ENCODE measurements around the gene MOSPD2. TPM values are rescaled to one million over a fixed set of nuclear protein-coding genes. Genes with fewer than 3 reads are reported as not detected.
A peak's percentile ranks its signal among the peaks of the same experiment; 100 is the strongest.

MOSPD2 gene
- 10 to 100 TPM; 20.2 to 33.4 (median 31.6) TPM for total RNA-seq

DNA sequence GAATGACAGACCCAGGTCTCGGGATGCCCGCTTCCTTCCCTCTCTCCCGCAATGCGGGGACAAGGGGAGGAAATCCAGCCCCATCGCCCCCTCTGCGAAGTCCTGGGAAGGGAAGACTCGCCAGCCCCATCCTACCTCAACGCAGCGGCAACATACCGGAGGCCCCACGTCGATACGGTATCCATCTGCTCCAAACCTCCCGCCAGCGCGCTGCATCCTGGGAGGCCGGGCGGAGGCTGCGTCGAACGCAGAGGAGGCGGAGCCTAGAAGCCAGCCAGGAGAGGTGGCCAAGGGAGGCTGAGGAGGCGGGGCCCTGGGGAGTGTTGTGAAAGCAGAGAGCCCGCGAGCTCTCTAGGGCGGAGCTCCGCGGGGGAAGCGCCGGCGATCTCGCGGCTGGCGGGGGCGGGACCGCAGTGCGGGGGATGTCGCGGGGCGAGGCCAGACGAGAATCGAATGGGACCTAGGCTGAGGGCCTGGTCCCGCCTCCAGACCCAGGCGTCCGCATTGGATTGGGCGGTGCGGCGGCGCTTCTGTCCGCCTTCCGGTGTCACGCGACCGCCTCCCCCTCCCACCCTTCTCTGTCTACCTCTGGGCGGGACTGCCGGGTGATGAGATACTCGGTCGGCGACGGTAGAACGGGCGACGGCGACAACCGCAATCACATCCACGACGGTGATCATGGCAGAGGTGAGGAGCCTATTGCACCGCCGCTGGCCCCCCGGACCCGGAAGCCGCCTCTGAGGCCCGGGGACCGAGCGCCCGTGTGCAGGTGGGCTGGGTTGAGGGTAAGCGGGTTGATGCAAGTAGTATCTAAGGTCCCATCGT, at the start of gene MOSPD2, which contains the start of gene FANCB:
Gene MOSPD2, plus strand, starts transcription at position 571 of the 825 bp plus-strand sequence. Its CDS starts 108 bp downstream, at position 679.
Gene FANCB, minus strand, starts transcription at position 219 of the 825 bp plus-strand sequence. CDS start 7,559 bp downstream, outside the sequence.
- Histone ChIP-seq H3K4me3 (peak within 1 kb of the TSS; percentile 45 to 83 (median 56)), H3K27me3 (no peaks in the 10 kb centered on the region), H3K27ac (peak within 1 kb of the TSS; percentile 81 to 95 (median 90)), H3K9me3 (no peaks in the 10 kb centered on the region), H3K4me1 (peaks cover 0 to 16% (median 0%) of the 10 kb centered on the region in 4 donors), H3K36me3 (no peaks in the 10 kb centered on the region)
- DNase-seq (ENCODE audit: low spot score in 2 of 2) = peak; percentile 80 to 81
- 8 to 41% methylated on average over 9 to 77 of the region's 78 CpGs for WGBS, 2 donors
- peak; percentile 26 to 43 for TF ChIP-seq POLR2A (IDR thresholded peaks at IDR 0.05)
- TF ChIP-seq EP300 (IDR thresholded peaks at IDR 0.05) = peak; percentile 65 to 74
- TF ChIP-seq, protein P1, sequence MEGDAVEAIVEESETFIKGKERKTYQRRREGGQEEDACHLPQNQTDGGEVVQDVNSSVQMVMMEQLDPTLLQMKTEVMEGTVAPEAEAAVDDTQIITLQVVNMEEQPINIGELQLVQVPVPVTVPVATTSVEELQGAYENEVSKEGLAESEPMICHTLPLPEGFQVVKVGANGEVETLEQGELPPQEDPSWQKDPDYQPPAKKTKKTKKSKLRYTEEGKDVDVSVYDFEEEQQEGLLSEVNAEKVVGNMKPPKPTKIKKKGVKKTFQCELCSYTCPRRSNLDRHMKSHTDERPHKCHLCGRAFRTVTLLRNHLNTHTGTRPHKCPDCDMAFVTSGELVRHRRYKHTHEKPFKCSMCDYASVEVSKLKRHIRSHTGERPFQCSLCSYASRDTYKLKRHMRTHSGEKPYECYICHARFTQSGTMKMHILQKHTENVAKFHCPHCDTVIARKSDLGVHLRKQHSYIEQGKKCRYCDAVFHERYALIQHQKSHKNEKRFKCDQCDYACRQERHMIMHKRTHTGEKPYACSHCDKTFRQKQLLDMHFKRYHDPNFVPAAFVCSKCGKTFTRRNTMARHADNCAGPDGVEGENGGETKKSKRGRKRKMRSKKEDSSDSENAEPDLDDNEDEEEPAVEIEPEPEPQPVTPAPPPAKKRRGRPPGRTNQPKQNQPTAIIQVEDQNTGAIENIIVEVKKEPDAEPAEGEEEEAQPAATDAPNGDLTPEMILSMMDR (IDR thresholded peaks at IDR 0.05) = no peak

DNA sequence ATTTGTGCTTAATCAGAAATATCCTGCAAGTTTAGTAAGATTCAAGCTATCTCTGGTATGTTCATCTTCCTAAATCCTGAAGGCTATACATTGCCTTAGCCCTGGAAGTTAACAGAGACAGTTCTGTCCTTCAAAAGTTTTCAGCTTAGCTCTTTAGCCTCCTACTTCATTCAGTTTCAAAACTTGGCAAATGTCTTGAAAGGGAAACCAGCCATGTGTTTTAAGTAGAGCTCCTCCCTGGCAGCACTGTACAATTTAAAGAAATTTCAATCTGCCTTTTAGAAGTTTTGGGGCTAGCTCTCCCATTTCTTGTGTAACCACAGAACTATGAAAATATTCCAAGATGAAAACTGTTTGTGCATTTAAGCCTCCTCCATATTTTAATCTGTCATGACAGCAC, 47.4 kb upstream of the MOSPD2 start:
- no peak overlapping the region for H3K27ac ChIP-seq
- TF ChIP-seq EP300 (IDR thresholded peaks at IDR 0.05) (no peak), POLR2A (IDR thresholded peaks at IDR 0.05) (no peak)
- TF ChIP-seq, protein P1 (IDR thresholded peaks at IDR 0.05) = no peak
- no peaks in the 10 kb centered on the region for H3K4me1 ChIP-seq

DNA sequence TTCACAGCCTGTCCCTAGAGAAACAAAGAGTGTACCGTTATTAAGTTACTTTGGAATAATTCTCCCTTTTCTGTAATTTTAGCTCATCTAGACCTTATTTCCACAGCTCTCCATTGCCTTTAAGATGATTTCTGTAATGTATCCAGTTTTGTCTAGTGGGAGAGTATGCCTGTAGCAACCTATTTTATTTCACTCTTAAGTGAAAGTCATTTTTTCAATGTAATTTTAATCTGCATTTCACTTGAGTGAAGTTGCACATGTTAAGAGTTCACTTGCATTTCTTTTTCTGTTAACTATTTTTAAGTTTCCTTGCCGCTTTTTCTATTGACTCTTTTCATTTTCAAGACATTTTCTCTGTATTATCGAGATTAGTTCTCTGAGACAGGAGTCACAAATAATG, 46.9 kb upstream of the MOSPD2 start:
- WGBS, 2 donors = 61 to 65% methylated on average over 3 of the region's 3 CpGs
- Histone ChIP-seq H3K27me3 (no peaks in the 10 kb centered on the region), H3K4me3 (no peak overlapping the region), H3K9me3 (no peaks in the 10 kb centered on the region), H3K36me3 (no peaks in the 10 kb centered on the region), H3K4me1 (no peaks in the 10 kb centered on the region), H3K27ac (no peak overlapping the region)
- DNase-seq (ENCODE audit: low spot score in 2 of 2) = no peak
- TF ChIP-seq EP300 (IDR thresholded peaks at IDR 0.05) (no peak), POLR2A (IDR thresholded peaks at IDR 0.05) (no peak)
- TF ChIP-seq, protein P1 (IDR thresholded peaks at IDR 0.05) = no peak

More for the DNA sequence above, 47.4 kb upstream of the MOSPD2 start:
- H3K4me3 ChIP-seq = no peak overlapping the region
- no peaks in the 10 kb centered on the region for H3K9me3 ChIP-seq
- no peaks in the 10 kb centered on the region for H3K36me3 ChIP-seq
- no peak for DNase-seq (ENCODE audit: low spot score in 2 of 2)
- no peaks in the 10 kb centered on the region for H3K27me3 ChIP-seq

DNA sequence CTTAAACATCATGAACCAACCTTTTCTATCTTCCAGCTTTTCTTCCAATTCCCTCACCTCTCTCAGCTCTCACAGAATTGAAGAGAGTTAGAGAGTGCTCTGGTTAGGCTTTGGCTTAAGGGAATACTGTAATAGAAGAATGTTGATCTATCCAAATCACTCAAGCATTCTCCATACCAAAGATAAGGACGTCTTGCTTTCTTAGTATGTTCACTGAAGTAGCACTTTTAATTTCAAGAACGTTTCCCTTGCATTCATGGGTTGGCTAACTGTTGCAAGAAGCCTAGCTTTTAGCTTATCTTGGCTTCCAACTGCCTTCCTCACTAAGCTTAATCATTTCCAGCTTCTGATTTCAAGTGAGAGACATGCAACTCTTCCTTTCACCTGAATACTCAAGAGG, 43.6 kb upstream of the MOSPD2 start:
- H3K36me3 ChIP-seq = no peaks in the 10 kb centered on the region
- no peak for DNase-seq (ENCODE audit: low spot score in 2 of 2)
- WGBS, 2 donors = 63 to 80% methylated on average over 2 of the region's 2 CpGs
- H3K9me3 ChIP-seq = no peaks in the 10 kb centered on the region
- no peaks in the 10 kb centered on the region for H3K27me3 ChIP-seq
- no peaks in the 10 kb centered on the region for H3K4me1 ChIP-seq
- no peak overlapping the region for H3K4me3 ChIP-seq
- TF ChIP-seq, protein P1 (IDR thresholded peaks at IDR 0.05) = no peak
- TF ChIP-seq EP300 (IDR thresholded peaks at IDR 0.05) = no peak
- no peak for TF ChIP-seq POLR2A (IDR thresholded peaks at IDR 0.05)
- H3K27ac ChIP-seq = no peak overlapping the region

DNA sequence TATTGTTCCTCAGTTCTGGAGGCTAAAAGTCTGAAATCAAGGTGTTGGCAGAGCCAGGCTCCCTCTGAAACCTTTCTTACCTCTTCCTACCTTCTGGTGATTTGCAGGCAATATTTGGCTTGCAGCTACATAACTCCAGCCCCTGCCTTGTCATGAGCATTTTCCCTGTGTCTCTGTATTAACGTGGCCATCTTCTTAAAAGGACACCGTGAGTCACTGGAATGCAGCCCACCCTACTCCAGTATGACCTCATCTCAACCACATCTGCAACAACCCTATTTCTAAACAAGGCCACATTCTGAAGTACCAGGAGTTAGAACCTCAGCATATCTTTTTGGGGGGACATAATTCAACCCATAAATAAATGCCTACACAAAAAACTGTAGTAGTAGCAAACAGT, 41.1 kb upstream of the MOSPD2 start:
- H3K27me3 ChIP-seq = no peaks in the 10 kb centered on the region
- TF ChIP-seq, protein P1 (IDR thresholded peaks at IDR 0.05) = no peak
- TF ChIP-seq POLR2A (IDR thresholded peaks at IDR 0.05) (no peak), EP300 (IDR thresholded peaks at IDR 0.05) (no peak)
- H3K4me1 ChIP-seq = no peaks in the 10 kb centered on the region
- H3K4me3 ChIP-seq = no peak overlapping the region
- H3K36me3 ChIP-seq = no peaks in the 10 kb centered on the region
- DNase-seq (ENCODE audit: low spot score in 2 of 2) = no peak
- H3K27ac ChIP-seq = no peak overlapping the region
- no peaks in the 10 kb centered on the region for H3K9me3 ChIP-seq
- 40 to 50% methylated on average over 2 of the region's 2 CpGs for WGBS, 2 donors

Measured in tibial nerve (tissue), 4 donors.